ENCODE data around the gene CRISPLD2. TPM values are rescaled to one million over a fixed set of nuclear protein-coding genes. Genes with fewer than 3 reads are reported as not detected.

CRISPLD2 gene
- total and polyA plus RNA-seq, 9 of the 15 experiments (the other 6 are each of a cell fraction or from before 2014, with no cell fraction given), result 0.03 to 0.24 (median 0.04) TPM; not detected in 4

DNA sequence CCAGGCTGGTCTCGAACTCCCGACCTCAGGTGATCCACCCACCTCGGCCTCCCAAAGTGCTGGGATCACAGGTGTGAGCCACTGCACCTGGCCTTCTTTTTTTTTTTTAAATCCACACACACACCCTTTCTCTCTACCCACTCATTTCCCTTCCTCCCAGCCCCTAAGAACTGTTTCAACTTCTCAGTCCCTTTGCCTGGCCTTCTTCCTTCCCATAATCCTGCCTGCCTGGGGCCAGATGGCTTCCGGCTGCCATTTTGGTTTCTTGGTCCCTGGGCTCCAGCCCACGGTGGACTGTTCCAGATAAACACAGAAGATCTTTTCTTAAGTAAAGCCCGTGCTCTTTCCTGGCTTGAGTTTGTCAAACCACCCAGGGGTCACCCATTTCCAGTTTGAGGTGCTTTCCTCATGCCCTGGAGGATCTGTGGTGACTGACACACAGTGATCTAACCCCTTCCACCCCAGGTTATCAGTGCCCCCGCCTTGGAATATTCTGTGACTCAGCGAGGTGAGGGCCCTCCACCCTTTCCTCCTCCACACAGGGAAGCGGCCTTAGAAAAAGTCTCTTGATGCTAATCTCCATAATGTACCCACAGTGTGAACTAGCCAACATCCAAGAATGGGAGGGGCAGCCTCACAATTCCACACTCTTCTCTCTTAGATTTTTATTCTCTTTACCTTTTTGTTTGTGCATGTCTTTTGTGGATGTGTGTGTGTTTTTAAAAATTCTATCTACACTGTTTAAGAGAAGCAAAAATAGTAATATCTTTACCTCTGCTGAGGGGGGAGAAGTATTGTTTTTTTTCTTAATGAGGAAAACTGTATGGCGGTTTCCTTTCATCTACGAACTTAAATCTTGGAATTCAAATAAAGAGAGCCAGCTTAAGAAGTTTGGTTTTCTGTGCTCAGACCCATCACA is 60.0 kb downstream of the CRISPLD2 start (continued):
- TF ChIP-seq, protein P1, sequence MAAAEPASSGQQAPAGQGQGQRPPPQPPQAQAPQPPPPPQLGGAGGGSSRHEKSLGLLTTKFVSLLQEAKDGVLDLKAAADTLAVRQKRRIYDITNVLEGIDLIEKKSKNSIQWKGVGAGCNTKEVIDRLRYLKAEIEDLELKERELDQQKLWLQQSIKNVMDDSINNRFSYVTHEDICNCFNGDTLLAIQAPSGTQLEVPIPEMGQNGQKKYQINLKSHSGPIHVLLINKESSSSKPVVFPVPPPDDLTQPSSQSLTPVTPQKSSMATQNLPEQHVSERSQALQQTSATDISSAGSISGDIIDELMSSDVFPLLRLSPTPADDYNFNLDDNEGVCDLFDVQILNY (CRISPR knock-in tag; IDR thresholded peaks at IDR 0.05), result no peak
- TF ChIP-seq, protein P2, sequence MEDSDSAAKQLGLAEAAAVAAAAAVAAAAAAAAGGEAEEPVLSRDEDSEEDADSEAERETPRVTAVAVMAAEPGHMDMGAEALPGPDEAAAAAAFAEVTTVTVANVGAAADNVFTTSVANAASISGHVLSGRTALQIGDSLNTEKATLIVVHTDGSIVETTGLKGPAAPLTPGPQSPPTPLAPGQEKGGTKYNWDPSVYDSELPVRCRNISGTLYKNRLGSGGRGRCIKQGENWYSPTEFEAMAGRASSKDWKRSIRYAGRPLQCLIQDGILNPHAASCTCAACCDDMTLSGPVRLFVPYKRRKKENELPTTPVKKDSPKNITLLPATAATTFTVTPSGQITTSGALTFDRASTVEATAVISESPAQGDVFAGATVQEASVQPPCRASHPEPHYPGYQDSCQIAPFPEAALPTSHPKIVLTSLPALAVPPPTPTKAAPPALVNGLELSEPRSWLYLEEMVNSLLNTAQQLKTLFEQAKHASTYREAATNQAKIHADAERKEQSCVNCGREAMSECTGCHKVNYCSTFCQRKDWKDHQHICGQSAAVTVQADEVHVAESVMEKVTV (CRISPR knock-in tag; IDR thresholded peaks at IDR 0.05), result no peak
- no peak for TF ChIP-seq BRF1 (IDR thresholded peaks at IDR 0.05; ENCODE audit: borderline replicate concordance, extremely low read depth, insufficient read length)
- TF ChIP-seq HDAC2 (IDR thresholded peaks at IDR 0.05), result peak; percentile 95; the same call in 1 of the 2 replicates
- TF ChIP-seq ZZZ3 (IDR thresholded peaks at IDR 0.05), result no peak
- TF ChIP-seq, protein P3, sequence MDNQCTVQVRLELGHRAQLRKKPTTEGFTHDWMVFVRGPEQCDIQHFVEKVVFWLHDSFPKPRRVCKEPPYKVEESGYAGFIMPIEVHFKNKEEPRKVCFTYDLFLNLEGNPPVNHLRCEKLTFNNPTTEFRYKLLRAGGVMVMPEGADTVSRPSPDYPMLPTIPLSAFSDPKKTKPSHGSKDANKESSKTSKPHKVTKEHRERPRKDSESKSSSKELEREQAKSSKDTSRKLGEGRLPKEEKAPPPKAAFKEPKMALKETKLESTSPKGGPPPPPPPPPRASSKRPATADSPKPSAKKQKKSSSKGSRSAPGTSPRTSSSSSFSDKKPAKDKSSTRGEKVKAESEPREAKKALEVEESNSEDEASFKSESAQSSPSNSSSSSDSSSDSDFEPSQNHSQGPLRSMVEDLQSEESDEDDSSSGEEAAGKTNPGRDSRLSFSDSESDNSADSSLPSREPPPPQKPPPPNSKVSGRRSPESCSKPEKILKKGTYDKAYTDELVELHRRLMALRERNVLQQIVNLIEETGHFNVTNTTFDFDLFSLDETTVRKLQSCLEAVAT (IDR thresholded peaks at IDR 0.05), result peak; percentile 61 to 68; a peak in 3 of 4 replicates
- TF ChIP-seq, protein P4, sequence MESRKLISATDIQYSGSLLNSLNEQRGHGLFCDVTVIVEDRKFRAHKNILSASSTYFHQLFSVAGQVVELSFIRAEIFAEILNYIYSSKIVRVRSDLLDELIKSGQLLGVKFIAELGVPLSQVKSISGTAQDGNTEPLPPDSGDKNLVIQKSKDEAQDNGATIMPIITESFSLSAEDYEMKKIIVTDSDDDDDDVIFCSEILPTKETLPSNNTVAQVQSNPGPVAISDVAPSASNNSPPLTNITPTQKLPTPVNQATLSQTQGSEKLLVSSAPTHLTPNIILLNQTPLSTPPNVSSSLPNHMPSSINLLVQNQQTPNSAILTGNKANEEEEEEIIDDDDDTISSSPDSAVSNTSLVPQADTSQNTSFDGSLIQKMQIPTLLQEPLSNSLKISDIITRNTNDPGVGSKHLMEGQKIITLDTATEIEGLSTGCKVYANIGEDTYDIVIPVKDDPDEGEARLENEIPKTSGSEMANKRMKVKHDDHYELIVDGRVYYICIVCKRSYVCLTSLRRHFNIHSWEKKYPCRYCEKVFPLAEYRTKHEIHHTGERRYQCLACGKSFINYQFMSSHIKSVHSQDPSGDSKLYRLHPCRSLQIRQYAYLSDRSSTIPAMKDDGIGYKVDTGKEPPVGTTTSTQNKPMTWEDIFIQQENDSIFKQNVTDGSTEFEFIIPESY (CRISPR knock-in tag; IDR thresholded peaks at IDR 0.05), result peak; percentile 10; the same call in 1 of the 2 replicates
- 0 out of 2 replicates have a peak, but pooled peaks have one; percentile 64 for TF ChIP-seq THRAP3 (IDR thresholded peaks at IDR 0.05; ENCODE audit: borderline replicate concordance)
- no peak; the same call in 1 of the 2 replicates for TF ChIP-seq KLF13 (tag; IDR thresholded peaks at IDR 0.05; ENCODE audit: borderline replicate concordance, low read depth)
- TF ChIP-seq PHTF2 (CRISPR knock-in tag; IDR thresholded peaks at IDR 0.05), result no peak
- TF ChIP-seq NCOR1 (IDR thresholded peaks at IDR 0.05), result peak; percentile 84
- no peak for TF ChIP-seq ZNF324 (CRISPR knock-in tag; IDR thresholded peaks at IDR 0.05)
- TF ChIP-seq LCOR (CRISPR knock-in tag; IDR thresholded peaks at IDR 0.05), result no peak
- TF ChIP-seq BACH1 (tag; IDR thresholded peaks at IDR 0.05), result peak; percentile 86
- TF ChIP-seq, protein P5, sequence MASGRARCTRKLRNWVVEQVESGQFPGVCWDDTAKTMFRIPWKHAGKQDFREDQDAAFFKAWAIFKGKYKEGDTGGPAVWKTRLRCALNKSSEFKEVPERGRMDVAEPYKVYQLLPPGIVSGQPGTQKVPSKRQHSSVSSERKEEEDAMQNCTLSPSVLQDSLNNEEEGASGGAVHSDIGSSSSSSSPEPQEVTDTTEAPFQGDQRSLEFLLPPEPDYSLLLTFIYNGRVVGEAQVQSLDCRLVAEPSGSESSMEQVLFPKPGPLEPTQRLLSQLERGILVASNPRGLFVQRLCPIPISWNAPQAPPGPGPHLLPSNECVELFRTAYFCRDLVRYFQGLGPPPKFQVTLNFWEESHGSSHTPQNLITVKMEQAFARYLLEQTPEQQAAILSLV (tag; IDR thresholded peaks at IDR 0.05), result peak; percentile 65; the same call in 1 of the 2 replicates
- no peak for TF ChIP-seq KDM4B (IDR thresholded peaks at IDR 0.05; ENCODE audit: borderline replicate concordance in 2 of 2, low read depth in 1 of 2)
- no peak; the same call in 1 of the 2 replicates for TF ChIP-seq PHF21A (IDR thresholded peaks at IDR 0.05; ENCODE audit: borderline replicate concordance, low read depth)
